Activated naive CD4-positive, alpha-beta T cell treated with Interleukin-2 at 50 U/mL for 16 hours (primary cell): ENCODE data around the gene LYRM4.

Source experiments
- DNase-seq: peaks from one replicate; pipeline ENCODE4 v3.0.0-alpha.2; 2020

Gene LYRM4

GRCh38 chr6:5260661-5261544 is at the start of gene LYRM4, which contains the start of gene FARS2:
LYRM4 (minus strand) TSS chr6:5260950; CDS start chr6:5260733, 217 bp downstream.
FARS2 (plus strand) TSS chr6:5261513.
- peak; percentile 93 for DNase-seq

GRCh38 chr6:5308066-5308465 is 47.3 kb upstream of the LYRM4 start:
- DNase-seq, result no peak

GRCh38 chr6:5307058-5307457 is 46.3 kb upstream of the LYRM4 start:
- DNase-seq, result no peak

- no peak for DNase-seq
Measured at GRCh38 chr6:5305968-5306626, 45.3 kb upstream of the LYRM4 start.

- DNase-seq, result no peak
Measured at GRCh38 chr6:5303682-5304081, 42.9 kb upstream of the LYRM4 start.

- DNase-seq, result peak; percentile 67
Measured at GRCh38 chr6:5302995-5303622, 42.4 kb upstream of the LYRM4 start.

GRCh38 chr6:5302220-5302946 is 41.6 kb upstream of the LYRM4 start:
- peak; percentile 63 for DNase-seq

- no peak for DNase-seq
Measured at GRCh38 chr6:5300206-5300764, 39.5 kb upstream of the LYRM4 start.

- DNase-seq, result no peak
Measured at GRCh38 chr6:5295623-5296022, 34.9 kb upstream of the LYRM4 start.

- DNase-seq, result no peak
Measured at GRCh38 chr6:5294392-5295211, 33.9 kb upstream of the LYRM4 start.

GRCh38 chr6:5293692-5294091 is 32.9 kb upstream of the LYRM4 start:
- no peak for DNase-seq

- no peak for DNase-seq
Measured at GRCh38 chr6:5292154-5292553, 31.4 kb upstream of the LYRM4 start.

- no peak for DNase-seq
Measured at GRCh38 chr6:5290500-5290899, 29.8 kb upstream of the LYRM4 start.

- DNase-seq, result no peak
Measured at GRCh38 chr6:5290097-5290496, 29.3 kb upstream of the LYRM4 start.

GRCh38 chr6:5287966-5288297 is 27.2 kb upstream of the LYRM4 start:
- no peak for DNase-seq

- DNase-seq, result no peak
Measured at GRCh38 chr6:5287205-5287965, 26.6 kb upstream of the LYRM4 start.

GRCh38 chr6:5286780-5287179 is 26.0 kb upstream of the LYRM4 start:
- DNase-seq, result no peak

GRCh38 chr6:5285526-5285925 is 24.8 kb upstream of the LYRM4 start:
- DNase-seq, result no peak

- DNase-seq, result no peak
Measured at GRCh38 chr6:5285081-5285480, 24.3 kb upstream of the LYRM4 start.

GRCh38 chr6:5282191-5282623 is 21.5 kb upstream of the LYRM4 start:
- no peak for DNase-seq

- no peak for DNase-seq
Measured at GRCh38 chr6:5280920-5281319, 20.2 kb upstream of the LYRM4 start.
